ENCODE data around the gene PACC1. TPM values are rescaled to one million over a fixed set of nuclear protein-coding genes. Genes with fewer than 3 reads are reported as not detected.

The PACC1 gene
- total and polyA plus RNA-seq, 2 donors (not counting 3 experiments of a cell fraction or from before 2014, with no cell fraction given), result 21.0 to 22.3 TPM

Small RNAs within 50 kb of the gene (small RNA-seq; reads per million reads assigned to genes)
- not detected for gene SNORA16B (ENCODE audit: insufficient read depth, insufficient read length, low read depth, low replicate concordance)

Other genes starting within 250 kb of the PACC1 start
- gene PPP2R5A, start 129.5 kb downstream of the PACC1 start, total RNA-seq, result 27.7 and 34.5 TPM in 2 replicates
- gene PPP2R5A, start 129.5 kb downstream of the PACC1 start, polyA plus RNA-seq, result 10.0 and 11.9 TPM in 2 replicates
- 20.5 and 23.0 TPM in 2 replicates for gene NENF, start 18.0 kb upstream of the PACC1 start, total RNA-seq
- gene NENF, start 18.0 kb upstream of the PACC1 start, polyA plus RNA-seq, result 19.8 and 21.6 TPM in 2 replicates
- gene ATF3, start 193.9 kb upstream of the PACC1 start, total RNA-seq, result 6.1 and 10.7 TPM in 2 replicates
- gene ATF3, start 193.9 kb upstream of the PACC1 start, polyA plus RNA-seq, result 16.6 and 17.1 TPM in 2 replicates